ENCODE results near the gene LRRC8C. TPM values are rescaled to one million over a fixed set of nuclear protein-coding genes. Genes with fewer than 3 reads are reported as not detected.

Gene LRRC8C
- total RNA-seq, 1 donor from 2014 or later, result 20.1 TPM

DNA sequence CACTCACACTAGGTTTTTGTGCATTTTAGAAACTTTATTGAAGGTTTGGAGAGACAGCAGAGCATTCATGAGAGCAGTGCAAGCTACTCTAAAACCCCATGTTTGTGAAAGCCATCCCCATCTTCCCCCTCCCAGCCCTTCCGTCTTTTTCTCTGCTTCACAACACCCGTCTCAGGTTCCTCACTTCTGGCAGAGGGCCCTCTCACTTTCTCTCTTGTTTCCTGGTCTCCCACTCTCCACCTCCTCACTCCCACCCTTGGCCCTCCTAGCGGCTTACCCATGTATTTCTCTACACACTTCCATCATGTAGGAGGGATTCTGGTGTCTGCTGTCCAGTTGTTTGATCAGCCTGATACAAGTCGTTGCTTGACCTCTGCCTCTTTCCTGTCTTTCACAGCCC lies 92.7 kb downstream of the LRRC8C start:
- Mint-ChIP-seq H3K36me3 (ENCODE audit: low read depth, unreplicated experiment) (no peaks in the 10 kb centered on the region), H3K27ac (ENCODE audit: unreplicated experiment) (no peak overlapping the region), H3K4me3 (ENCODE audit: unreplicated experiment) (no peak overlapping the region), H3K4me1 (ENCODE audit: unreplicated experiment) (peaks cover 32% of the 10 kb centered on the region), H3K27me3 (ENCODE audit: unreplicated experiment) (no peaks in the 10 kb centered on the region), H3K9me3 (ENCODE audit: unreplicated experiment) (no peaks in the 10 kb centered on the region)
- TF ChIP-seq, protein P1, sequence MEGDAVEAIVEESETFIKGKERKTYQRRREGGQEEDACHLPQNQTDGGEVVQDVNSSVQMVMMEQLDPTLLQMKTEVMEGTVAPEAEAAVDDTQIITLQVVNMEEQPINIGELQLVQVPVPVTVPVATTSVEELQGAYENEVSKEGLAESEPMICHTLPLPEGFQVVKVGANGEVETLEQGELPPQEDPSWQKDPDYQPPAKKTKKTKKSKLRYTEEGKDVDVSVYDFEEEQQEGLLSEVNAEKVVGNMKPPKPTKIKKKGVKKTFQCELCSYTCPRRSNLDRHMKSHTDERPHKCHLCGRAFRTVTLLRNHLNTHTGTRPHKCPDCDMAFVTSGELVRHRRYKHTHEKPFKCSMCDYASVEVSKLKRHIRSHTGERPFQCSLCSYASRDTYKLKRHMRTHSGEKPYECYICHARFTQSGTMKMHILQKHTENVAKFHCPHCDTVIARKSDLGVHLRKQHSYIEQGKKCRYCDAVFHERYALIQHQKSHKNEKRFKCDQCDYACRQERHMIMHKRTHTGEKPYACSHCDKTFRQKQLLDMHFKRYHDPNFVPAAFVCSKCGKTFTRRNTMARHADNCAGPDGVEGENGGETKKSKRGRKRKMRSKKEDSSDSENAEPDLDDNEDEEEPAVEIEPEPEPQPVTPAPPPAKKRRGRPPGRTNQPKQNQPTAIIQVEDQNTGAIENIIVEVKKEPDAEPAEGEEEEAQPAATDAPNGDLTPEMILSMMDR (IDR thresholded peaks at IDR 0.05; ENCODE audit: unreplicated experiment), result no peak
- DNase-seq (ENCODE audit: low spot score), result no peak

DNA sequence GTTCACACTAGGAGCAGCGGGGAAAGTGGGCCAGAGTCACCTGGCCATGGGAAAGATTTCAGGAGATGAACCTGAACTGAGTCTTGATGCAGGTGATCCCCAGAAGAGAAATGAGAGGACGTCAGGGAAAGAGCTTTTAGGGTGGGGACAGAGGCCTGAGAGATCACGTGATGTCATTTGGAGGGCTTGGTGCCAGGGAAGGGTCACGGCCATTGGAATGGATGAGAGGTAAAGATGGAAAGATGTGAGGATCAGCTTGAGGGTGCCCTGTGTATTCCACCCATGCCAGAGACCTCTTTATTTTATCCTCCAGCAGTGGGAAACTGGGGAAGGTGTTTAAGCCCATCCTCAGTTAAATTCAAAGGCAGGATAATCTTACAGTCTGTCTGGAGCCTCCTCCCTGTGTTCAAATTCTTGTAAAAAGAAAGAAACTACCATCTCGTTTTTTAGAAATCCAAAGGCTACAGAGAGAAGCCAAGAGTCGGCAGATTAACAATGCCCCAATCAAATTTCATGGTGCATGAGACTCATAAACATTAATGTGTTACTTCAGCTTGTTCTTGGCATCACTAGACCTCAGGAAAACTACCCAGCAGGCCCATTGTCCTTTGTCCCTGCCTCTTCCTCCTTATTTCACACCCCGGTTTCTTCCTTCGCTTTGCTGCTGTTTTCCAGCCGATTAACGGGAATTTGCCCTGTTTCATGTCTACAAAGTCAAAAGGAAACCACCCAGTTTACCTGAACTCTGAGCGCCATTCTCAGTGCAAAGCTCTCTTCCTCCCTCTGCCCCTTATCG lies 94.8 kb downstream of the LRRC8C start:
- no peak overlapping the region for H3K4me3 Mint-ChIP-seq (ENCODE audit: unreplicated experiment)
- no peaks in the 10 kb centered on the region for H3K36me3 Mint-ChIP-seq (ENCODE audit: low read depth, unreplicated experiment)
- DNase-seq (ENCODE audit: low spot score), result no peak
- H3K9me3 Mint-ChIP-seq (ENCODE audit: unreplicated experiment), result no peaks in the 10 kb centered on the region
- no peaks in the 10 kb centered on the region for H3K27me3 Mint-ChIP-seq (ENCODE audit: unreplicated experiment)
- H3K27ac Mint-ChIP-seq (ENCODE audit: unreplicated experiment), result no peak overlapping the region
- TF ChIP-seq, protein P1 (IDR thresholded peaks at IDR 0.05; ENCODE audit: unreplicated experiment), result no peak
- H3K4me1 Mint-ChIP-seq (ENCODE audit: unreplicated experiment), result peaks cover 30% of the 10 kb centered on the region

- Mint-ChIP-seq H3K27ac (ENCODE audit: unreplicated experiment) (no peak overlapping the region), H3K9me3 (ENCODE audit: unreplicated experiment) (no peaks in the 10 kb centered on the region)
These were observed 95.5 kb downstream of the LRRC8C start for GRCh38 chr1:89728381-89728780.

GRCh38 chr1:89732206-89732605 lies 99.3 kb downstream of the LRRC8C start:
- Mint-ChIP-seq H3K36me3 (ENCODE audit: low read depth, unreplicated experiment) (no peaks in the 10 kb centered on the region), H3K9me3 (ENCODE audit: unreplicated experiment) (no peaks in the 10 kb centered on the region), H3K27me3 (ENCODE audit: unreplicated experiment) (no peaks in the 10 kb centered on the region), H3K4me3 (ENCODE audit: unreplicated experiment) (no peak overlapping the region), H3K4me1 (ENCODE audit: unreplicated experiment) (peaks cover 10% of the 10 kb centered on the region), H3K27ac (ENCODE audit: unreplicated experiment) (no peak overlapping the region)
- TF ChIP-seq, protein P1 (IDR thresholded peaks at IDR 0.05; ENCODE audit: unreplicated experiment), result no peak
- DNase-seq (ENCODE audit: low spot score), result no peak

More at GRCh38 chr1:89728381-89728780, 95.5 kb downstream of the LRRC8C start:
- Mint-ChIP-seq H3K27me3 (ENCODE audit: unreplicated experiment) (no peaks in the 10 kb centered on the region), H3K4me3 (ENCODE audit: unreplicated experiment) (no peak overlapping the region), H3K4me1 (ENCODE audit: unreplicated experiment) (peaks cover 27% of the 10 kb centered on the region), H3K36me3 (ENCODE audit: low read depth, unreplicated experiment) (no peaks in the 10 kb centered on the region)
- TF ChIP-seq, protein P1 (IDR thresholded peaks at IDR 0.05; ENCODE audit: unreplicated experiment), result no peak
- no peak for DNase-seq (ENCODE audit: low spot score)

- TF ChIP-seq, protein P1 (IDR thresholded peaks at IDR 0.05; ENCODE audit: unreplicated experiment), result no peak
- Mint-ChIP-seq H3K36me3 (ENCODE audit: low read depth, unreplicated experiment) (no peaks in the 10 kb centered on the region), H3K4me1 (ENCODE audit: unreplicated experiment) (peaks cover 7% of the 10 kb centered on the region)
These were observed 99.8 kb downstream of the LRRC8C start for GRCh38 chr1:89732643-89733222.

More at GRCh38 chr1:89732643-89733222, 99.8 kb downstream of the LRRC8C start:
- no peak for DNase-seq (ENCODE audit: low spot score)
- Mint-ChIP-seq H3K27ac (ENCODE audit: unreplicated experiment) (no peak overlapping the region), H3K9me3 (ENCODE audit: unreplicated experiment) (no peaks in the 10 kb centered on the region), H3K4me3 (ENCODE audit: unreplicated experiment) (no peak overlapping the region), H3K27me3 (ENCODE audit: unreplicated experiment) (no peaks in the 10 kb centered on the region)

Data from endothelial cell (in vitro differentiated cells).